ENCODE data around the gene IKBIP. TPM values are rescaled to one million over a fixed set of nuclear protein-coding genes. Genes with fewer than 3 reads are reported as not detected.

Gene IKBIP
- total and polyA plus RNA-seq, 2 donors (not counting 3 experiments of a cell fraction or from before 2014, with no cell fraction given) = 12.9 to 56.8 TPM

- Histone ChIP-seq H3K36me3 (ENCODE audit: control insufficient read depth in 2 of 2, extremely low read depth in 1 of 2, insufficient read depth in 2 of 2, low read length in 2 of 2) (peaks cover 3 to 7% of the 10 kb centered on the region in 2 experiments), H2AFZ (ENCODE audit: low read depth, low read length) (no peak overlapping the region), H3K4me2 (ENCODE audit: insufficient read depth, low read length) (no peak overlapping the region), H3K9me1 (replicated peaks; ENCODE audit: control insufficient read depth, extremely low read depth, insufficient read depth, low read length) (no peaks in the 10 kb centered on the region), H3K4me3 (replicated peaks in 1 of 3; ENCODE audit: insufficient read depth in 1 of 3, low read depth in 1 of 3, low read length in 3 of 3) (no peak overlapping the region), H3K9ac (replicated peaks; ENCODE audit: extremely low read depth, insufficient read depth, low read length) (no peak overlapping the region), H3K79me2 (ENCODE audit: control insufficient read depth, insufficient read depth, low read length) (no peaks in the 10 kb centered on the region), H3K27ac (ENCODE audit: insufficient read depth, low read depth, low read length) (no peak overlapping the region), H3K4me1 (ENCODE audit: control insufficient read depth, extremely low read depth, insufficient read depth, low read length) (peaks cover 2% of the 10 kb centered on the region), H3K27me3 (ENCODE audit: control insufficient read depth in 2 of 2, insufficient read depth in 2 of 2, low read length in 2 of 2) (no peaks in the 10 kb centered on the region), H4K20me1 (replicated peaks; ENCODE audit: control insufficient read depth, extremely low read depth, insufficient read depth, low read length) (no peaks in the 10 kb centered on the region), H3K9me3 (replicated peaks; ENCODE audit: control insufficient read depth, insufficient read depth, low read length) (no peaks in the 10 kb centered on the region)
- DNase-seq (ENCODE audit: low read depth, low spot score) = no peak
- no TSS peak for BruUV-seq (replicated peaks)
- FAIRE-seq = no peak
- intact Hi-C loops (cut with micrococcal nuclease) (no loop called here), dilution Hi-C loops (cut with MboI; ENCODE audit: extremely low pct_ligation_motif_present, low sequenced_read_pairs) (no loop called here)
- TF ChIP-seq GATA2 (IDR thresholded peaks at IDR 0.05; ENCODE audit: insufficient read depth, insufficient read length, low read depth, low read length) (no peak), EZH2 (IDR thresholded peaks at IDR 0.05; ENCODE audit: borderline replicate concordance, low read depth, low read length, severe bottlenecking) (no peak), FOS (IDR thresholded peaks at IDR 0.05; ENCODE audit: borderline replicate concordance, insufficient read depth, low read length) (no peak), CTCF (IDR thresholded peaks at IDR 0.05; ENCODE audit: extremely low read depth in 1 of 2, insufficient read depth in 1 of 2, low read depth in 1 of 2, low read length in 2 of 2) (no peak), JUN (IDR thresholded peaks at IDR 0.05; ENCODE audit: borderline replicate concordance, insufficient read depth, insufficient read length, low read depth) (no peak), POLR2AphosphoS5 (IDR thresholded peaks at IDR 0.05; ENCODE audit: insufficient read depth, low read depth, low read length) (no peak), POLR2A (IDR thresholded peaks at IDR 0.05; ENCODE audit: low read depth, low read length) (no peak), MYC (IDR thresholded peaks at IDR 0.05; ENCODE audit: low read depth, low read length) (no peak)
- TF ChIP-seq, protein P1, sequence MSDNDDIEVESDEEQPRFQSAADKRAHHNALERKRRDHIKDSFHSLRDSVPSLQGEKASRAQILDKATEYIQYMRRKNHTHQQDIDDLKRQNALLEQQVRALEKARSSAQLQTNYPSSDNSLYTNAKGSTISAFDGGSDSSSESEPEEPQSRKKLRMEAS (IDR thresholded peaks at IDR 0.05; ENCODE audit: insufficient read depth, insufficient read length) = no peak
- CTCF ChIA-PET = interaction anchor here (0.9 kb wide), 1 partner anchor 307 kb away, joined by 3 read pairs; no protein-coding TSS in a partner anchor
- POLR2A ChIA-PET = no interaction called here
These were observed 46.8 kb upstream of the IKBIP start for GRCh38 chr12:98691351-98691750.

All from endothelial cell of umbilical vein (primary cell).